Measurements from ENCODE around the gene LDLRAD3. TPM values are rescaled to one million over a fixed set of nuclear protein-coding genes. Genes with fewer than 3 reads are reported as not detected.

The LDLRAD3 gene
- total RNA-seq, 2 experiments from 2014 or later, result not detected

DNA sequence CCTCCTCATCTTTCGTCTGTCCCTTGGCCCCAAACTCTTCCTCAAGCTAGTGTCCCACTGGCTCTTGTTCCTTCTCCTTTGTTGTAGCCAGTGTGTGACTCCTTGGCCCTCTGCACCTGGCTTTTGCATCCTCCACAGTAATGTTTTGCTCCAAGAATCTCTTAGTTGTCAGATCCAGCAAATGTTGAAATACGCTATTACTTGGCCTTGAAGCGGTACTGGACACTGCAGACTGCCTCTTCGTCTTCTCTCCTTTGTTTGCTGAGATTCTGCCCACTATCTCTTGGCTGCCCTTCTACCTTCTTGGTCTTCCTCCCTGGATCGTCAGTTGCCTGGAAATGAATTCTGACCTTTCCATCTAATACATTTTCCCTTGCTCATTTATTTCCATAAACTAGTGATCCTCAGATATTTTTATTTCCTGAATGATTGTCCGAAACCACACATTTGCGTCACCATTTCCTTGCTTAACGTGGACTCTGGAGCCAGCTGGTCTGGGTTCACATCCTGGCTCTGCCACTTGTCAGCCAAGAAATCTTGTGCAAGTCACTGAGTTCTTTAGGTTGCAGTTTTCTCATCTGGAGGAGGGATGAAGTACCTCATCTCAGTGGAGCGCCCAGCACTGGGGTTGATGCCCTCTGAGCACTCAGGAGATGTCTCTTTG, 113.6 kb downstream of the LDLRAD3 start:
- ChIA-PET POLR2A (no interaction called here), CTCF (ENCODE audit: unreplicated experiment) (no interaction called here)
- no TSS peak for BruUV-seq (replicated peaks)
- Histone ChIP-seq H3K36me3 (ENCODE audit: insufficient read depth, low read length) (no peaks in the 10 kb centered on the region), H3K9me2 (ENCODE audit: insufficient read depth, low read length) (no peaks in the 10 kb centered on the region), H3K27ac (ENCODE audit: low read depth, low read length, poor library complexity, severe bottlenecking) (no peak overlapping the region), H3K4me3 (ENCODE audit: low read depth, low read length, poor library complexity, severe bottlenecking) (no peak overlapping the region), H2AFZ (ENCODE audit: low read length) (no peak overlapping the region), H3K9me3 (ENCODE audit: low read length) (no peaks in the 10 kb centered on the region), H3K79me2 (ENCODE audit: insufficient read depth, low read depth, low read length) (no peaks in the 10 kb centered on the region), H3K4me1 (ENCODE audit: insufficient read depth, low read length, poor library complexity, severe bottlenecking) (no peaks in the 10 kb centered on the region), H4K20me1 (ENCODE audit: insufficient read depth, low read length) (no peaks in the 10 kb centered on the region), H3K4me2 (ENCODE audit: low read length) (no peak overlapping the region)
- TF ChIP-seq, protein P1, sequence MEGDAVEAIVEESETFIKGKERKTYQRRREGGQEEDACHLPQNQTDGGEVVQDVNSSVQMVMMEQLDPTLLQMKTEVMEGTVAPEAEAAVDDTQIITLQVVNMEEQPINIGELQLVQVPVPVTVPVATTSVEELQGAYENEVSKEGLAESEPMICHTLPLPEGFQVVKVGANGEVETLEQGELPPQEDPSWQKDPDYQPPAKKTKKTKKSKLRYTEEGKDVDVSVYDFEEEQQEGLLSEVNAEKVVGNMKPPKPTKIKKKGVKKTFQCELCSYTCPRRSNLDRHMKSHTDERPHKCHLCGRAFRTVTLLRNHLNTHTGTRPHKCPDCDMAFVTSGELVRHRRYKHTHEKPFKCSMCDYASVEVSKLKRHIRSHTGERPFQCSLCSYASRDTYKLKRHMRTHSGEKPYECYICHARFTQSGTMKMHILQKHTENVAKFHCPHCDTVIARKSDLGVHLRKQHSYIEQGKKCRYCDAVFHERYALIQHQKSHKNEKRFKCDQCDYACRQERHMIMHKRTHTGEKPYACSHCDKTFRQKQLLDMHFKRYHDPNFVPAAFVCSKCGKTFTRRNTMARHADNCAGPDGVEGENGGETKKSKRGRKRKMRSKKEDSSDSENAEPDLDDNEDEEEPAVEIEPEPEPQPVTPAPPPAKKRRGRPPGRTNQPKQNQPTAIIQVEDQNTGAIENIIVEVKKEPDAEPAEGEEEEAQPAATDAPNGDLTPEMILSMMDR (conservative IDR thresholded peaks at IDR 0.05; ENCODE audit: low read length), result no peak
- TF ChIP-seq EZH2phosphoT487 (IDR thresholded peaks at IDR 0.05; ENCODE audit: borderline replicate concordance, low read depth, low read length), result no peak
- intact Hi-C loops (cut with micrococcal nuclease; ENCODE audit: unreplicated experiment), result no loop called here
- no peak for DNase-seq (ENCODE audit: low spot score)

GRCh38 chr11:36059660-36060059, 115.8 kb downstream of the LDLRAD3 start:
- no TSS peak for BruUV-seq (replicated peaks)
- H3K4me3 ChIP-seq (ENCODE audit: low read depth, low read length, poor library complexity, severe bottlenecking), result no peak overlapping the region
- ChIA-PET CTCF (ENCODE audit: unreplicated experiment) (no interaction called here), POLR2A (no interaction called here)
- no peaks in the 10 kb centered on the region for H3K9me2 ChIP-seq (ENCODE audit: insufficient read depth, low read length)
- no peaks in the 10 kb centered on the region for H3K4me1 ChIP-seq (ENCODE audit: insufficient read depth, low read length, poor library complexity, severe bottlenecking)
- DNase-seq (ENCODE audit: low spot score), result no peak
- H3K4me2 ChIP-seq (ENCODE audit: low read length), result no peak overlapping the region
- H3K79me2 ChIP-seq (ENCODE audit: insufficient read depth, low read depth, low read length), result no peaks in the 10 kb centered on the region
- H3K9me3 ChIP-seq (ENCODE audit: low read length), result no peaks in the 10 kb centered on the region
- no peak overlapping the region for H3K27ac ChIP-seq (ENCODE audit: low read depth, low read length, poor library complexity, severe bottlenecking)
- no peaks in the 10 kb centered on the region for H4K20me1 ChIP-seq (ENCODE audit: insufficient read depth, low read length)
- intact Hi-C loops (cut with micrococcal nuclease; ENCODE audit: unreplicated experiment), result no loop called here
- no peaks in the 10 kb centered on the region for H3K36me3 ChIP-seq (ENCODE audit: insufficient read depth, low read length)
- no peak overlapping the region for H2AFZ ChIP-seq (ENCODE audit: low read length)
- TF ChIP-seq EZH2phosphoT487 (IDR thresholded peaks at IDR 0.05; ENCODE audit: borderline replicate concordance, low read depth, low read length), result no peak
- TF ChIP-seq, protein P1 (conservative IDR thresholded peaks at IDR 0.05; ENCODE audit: low read length), result no peak

GRCh38 chr11:36060926-36061325, 117.1 kb downstream of the LDLRAD3 start:
- no TSS peak for BruUV-seq (replicated peaks)
- H3K4me1 ChIP-seq (ENCODE audit: insufficient read depth, low read length, poor library complexity, severe bottlenecking), result no peaks in the 10 kb centered on the region
- no peak overlapping the region for H3K4me2 ChIP-seq (ENCODE audit: low read length)
- H3K4me3 ChIP-seq (ENCODE audit: low read depth, low read length, poor library complexity, severe bottlenecking), result no peak overlapping the region
- intact Hi-C loops (cut with micrococcal nuclease; ENCODE audit: unreplicated experiment), result no loop called here
- POLR2A ChIA-PET, result interaction anchor here (0.9 kb wide), 1 partner anchor 8 kb away, joined by 3 read pairs; no protein-coding TSS in a partner anchor
- no peak overlapping the region for H2AFZ ChIP-seq (ENCODE audit: low read length)
- H3K36me3 ChIP-seq (ENCODE audit: insufficient read depth, low read length), result no peaks in the 10 kb centered on the region
- no peak for TF ChIP-seq EZH2phosphoT487 (IDR thresholded peaks at IDR 0.05; ENCODE audit: borderline replicate concordance, low read depth, low read length)
- TF ChIP-seq, protein P1 (conservative IDR thresholded peaks at IDR 0.05; ENCODE audit: low read length), result no peak
- no peaks in the 10 kb centered on the region for H4K20me1 ChIP-seq (ENCODE audit: insufficient read depth, low read length)
- CTCF ChIA-PET (ENCODE audit: unreplicated experiment), result no interaction called here
- H3K27ac ChIP-seq (ENCODE audit: low read depth, low read length, poor library complexity, severe bottlenecking), result no peak overlapping the region
- DNase-seq (ENCODE audit: low spot score), result no peak
- H3K9me3 ChIP-seq (ENCODE audit: low read length), result no peaks in the 10 kb centered on the region
- H3K9me2 ChIP-seq (ENCODE audit: insufficient read depth, low read length), result no peaks in the 10 kb centered on the region
- H3K79me2 ChIP-seq (ENCODE audit: insufficient read depth, low read depth, low read length), result no peaks in the 10 kb centered on the region
